Measurements from ENCODE around the gene GRB10.
A peak's percentile ranks its signal among the peaks of the same experiment; 100 is the strongest.
"Not testable (repeated sequence)": the region's sequence is repeated elsewhere in the genome, so short reads cannot be mapped to it uniquely, and the experiment has no call there.

GRB10 gene

GRCh38 chr7:50778189-50778588 lies 4.5 kb downstream of the GRB10 start:
- DNase-seq (ENCODE audit: low spot score) = no peak

GRCh38 chr7:50775836-50776235 lies 6.9 kb downstream of the GRB10 start:
- no peak for DNase-seq (ENCODE audit: low spot score)

GRCh38 chr7:50775231-50775630 lies 7.5 kb downstream of the GRB10 start:
- no peak for DNase-seq (ENCODE audit: low spot score)

- no peak for DNase-seq (ENCODE audit: low spot score)
Measured at GRCh38 chr7:50774319-50774718, 8.4 kb downstream of the GRB10 start.

- not testable (repeated sequence) for DNase-seq (ENCODE audit: low spot score)
Measured at GRCh38 chr7:50773071-50773470, 9.6 kb downstream of the GRB10 start.

GRCh38 chr7:50771120-50772002 lies 11.3 kb downstream of the GRB10 start:
- DNase-seq (ENCODE audit: low spot score) = no peak

- DNase-seq (ENCODE audit: low spot score) = no peak
Measured at GRCh38 chr7:50768485-50769474, 13.9 kb downstream of the GRB10 start.

- DNase-seq (ENCODE audit: low spot score) = no peak
Measured at GRCh38 chr7:50766849-50767207, 15.9 kb downstream of the GRB10 start.

- DNase-seq (ENCODE audit: low spot score) = no peak
Measured at GRCh38 chr7:50766106-50766848, 16.4 kb downstream of the GRB10 start.

GRCh38 chr7:50762337-50762736 lies 20.4 kb downstream of the GRB10 start:
- no peak for DNase-seq (ENCODE audit: low spot score)

GRCh38 chr7:50761713-50762112 lies 21.0 kb downstream of the GRB10 start:
- no peak for DNase-seq (ENCODE audit: low spot score)

GRCh38 chr7:50757703-50758390 lies 24.8 kb downstream of the GRB10 start:
- no peak for DNase-seq (ENCODE audit: low spot score)

GRCh38 chr7:50756180-50756579 lies 26.5 kb downstream of the GRB10 start:
- no peak for DNase-seq (ENCODE audit: low spot score)

- DNase-seq (ENCODE audit: low spot score) = no peak
Measured at GRCh38 chr7:50754684-50755083, 28.0 kb downstream of the GRB10 start.

- no peak for DNase-seq (ENCODE audit: low spot score)
Measured at GRCh38 chr7:50754241-50754640, 28.5 kb downstream of the GRB10 start.

- DNase-seq (ENCODE audit: low spot score) = no peak
Measured at GRCh38 chr7:50752422-50752821, 30.3 kb downstream of the GRB10 start.

- peak; percentile 35 for DNase-seq (ENCODE audit: low spot score)
Measured at GRCh38 chr7:50751146-50751545, 31.6 kb downstream of the GRB10 start.

- DNase-seq (ENCODE audit: low spot score) = no peak
Measured at GRCh38 chr7:50749896-50750295, 32.8 kb downstream of the GRB10 start.

GRCh38 chr7:50748472-50748871 lies 34.2 kb downstream of the GRB10 start:
- DNase-seq (ENCODE audit: low spot score) = no peak

- DNase-seq (ENCODE audit: low spot score) = no peak
Measured at GRCh38 chr7:50745835-50746234, 36.9 kb downstream of the GRB10 start.

- no peak for DNase-seq (ENCODE audit: low spot score)
Measured at GRCh38 chr7:50745336-50745735, 37.4 kb downstream of the GRB10 start.

GRCh38 chr7:50743893-50744292 lies 38.8 kb downstream of the GRB10 start:
- DNase-seq (ENCODE audit: low spot score) = no peak

Data from globus pallidus (tissue), 1 donor.